GM18508 (cell line): ENCODE data around the gene IL1RAPL1.

ENCODE experiments used
- ATAC-seq: cut with Tn5 transposase; IDR thresholded peaks from one replicate; pipeline ENCODE4 v1.9.1; 2021; ENCODE audit warnings: moderate number of reproducible peaks; ENCODE audit not compliant: insufficient read depth, unreplicated experiment

IL1RAPL1 gene

GRCh38 chrX:29913647-29914046 is 1326.4 kb downstream of the IL1RAPL1 start:
- ATAC-seq = no peak

- ATAC-seq = no peak
Observed at GRCh38 chrX:29922607-29923006, 1335.4 kb downstream of the IL1RAPL1 start.

- ATAC-seq = no peak
Observed at GRCh38 chrX:29926056-29926455, 1338.8 kb downstream of the IL1RAPL1 start.

GRCh38 chrX:29926659-29927058 is 1339.4 kb downstream of the IL1RAPL1 start:
- no peak for ATAC-seq

- no peak for ATAC-seq
Observed at GRCh38 chrX:29935455-29935854, 1348.2 kb downstream of the IL1RAPL1 start.

- ATAC-seq = no peak
Observed at GRCh38 chrX:29940750-29941149, 1353.5 kb downstream of the IL1RAPL1 start.

- no peak for ATAC-seq
Observed at GRCh38 chrX:29941287-29941686, 1354.0 kb downstream of the IL1RAPL1 start.

- ATAC-seq = no peak
Observed at GRCh38 chrX:29947225-29947624, 1360.0 kb downstream of the IL1RAPL1 start.

GRCh38 chrX:29948653-29949052 is 1361.4 kb downstream of the IL1RAPL1 start:
- no peak for ATAC-seq

- no peak for ATAC-seq
Observed at GRCh38 chrX:29952016-29952415, 1364.8 kb downstream of the IL1RAPL1 start.

GRCh38 chrX:29962061-29962460 is 1374.8 kb downstream of the IL1RAPL1 start:
- ATAC-seq = no peak

GRCh38 chrX:29965634-29966033 is 1378.4 kb downstream of the IL1RAPL1 start:
- ATAC-seq = no peak

- no peak for ATAC-seq
Observed at GRCh38 chrX:29992083-29992482, 1404.8 kb downstream of the IL1RAPL1 start.

GRCh38 chrX:30005813-30006212 is 1418.6 kb downstream of the IL1RAPL1 start:
- no peak for ATAC-seq
